OCI-LY7 (cell line): ENCODE measurements around the gene PRR4.

ENCODE experiments used
- CTCF ChIP-seq: fragments of 200-600 bp; sonication (generic); conservative IDR thresholded peaks from 2 replicates; pipeline ENCODE4 v1.5.1; 2014; ENCODE audit warnings: mild to moderate bottlenecking, antibody characterized with exemption, low read length, moderate library complexity, mixed read lengths
- EZH2phosphoT487 ChIP-seq: fragments of 200-600 bp; sonication (generic); IDR thresholded peaks from 2 replicates; pipeline ENCODE4 v1.6.1; 2018; ENCODE audit warnings: low read depth, borderline replicate concordance, mild to moderate bottlenecking, mixed run types, antibody characterized with exemption, low read length, moderate library complexity, mixed read lengths

- no peak for TF ChIP-seq CTCF
- no peak for TF ChIP-seq EZH2phosphoT487
These were observed 40.0 kb upstream of the PRR4 start for GRCh38 chr12:10889226-10889625.
